ENCODE results near the gene PIP4K2B. TPM values are rescaled to one million over a fixed set of nuclear protein-coding genes. Genes with fewer than 3 reads are reported as not detected.

The PIP4K2B gene
- total and polyA plus RNA-seq, 2 experiments from 2014 or later, result 12.8 to 65.8 TPM

DNA sequence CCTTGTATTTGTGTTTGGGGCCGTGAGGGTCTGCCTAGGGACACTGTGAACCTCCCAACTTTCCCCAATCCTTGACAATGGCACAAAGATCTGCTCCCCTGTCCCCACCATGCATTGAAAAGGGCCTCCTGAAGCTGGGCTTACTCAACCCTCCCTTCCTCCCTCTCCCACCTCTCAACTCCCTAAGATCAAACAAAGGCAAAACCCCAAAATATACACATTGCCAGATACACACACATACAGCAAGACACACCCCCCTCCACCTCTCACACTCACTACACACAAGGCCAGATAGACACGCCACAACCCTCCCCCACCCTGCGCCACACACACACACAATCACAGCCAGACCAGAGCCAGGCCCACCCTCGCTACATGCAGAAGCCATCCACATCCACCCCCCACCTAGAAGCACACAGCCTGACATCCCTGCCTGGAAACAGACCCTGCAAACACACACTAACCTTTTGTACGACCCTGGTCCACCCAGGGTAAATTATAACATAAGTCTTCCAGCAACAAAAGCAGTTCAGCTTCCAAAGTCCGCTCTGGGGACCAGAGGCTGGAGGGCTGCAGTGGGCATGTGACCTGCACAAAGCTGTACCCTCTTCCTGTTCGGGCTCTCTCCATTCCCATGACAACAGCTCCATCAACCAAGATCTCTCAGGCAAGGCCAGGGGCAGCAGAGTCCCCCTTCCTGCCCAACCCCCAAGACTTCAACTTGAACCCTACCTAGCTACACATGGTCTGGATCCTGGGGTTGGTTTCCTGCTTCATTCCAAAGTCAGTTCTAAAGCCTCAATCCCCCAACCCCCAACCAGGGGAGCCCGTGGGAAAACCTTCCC, 53.1 kb downstream of the PIP4K2B start:
- Histone ChIP-seq H3K4me3 (peak overlapping the region; percentile 88), H3K4me2 (ENCODE audit: unreplicated experiment) (peak overlapping the region; percentile 85), H3K27ac (no peak overlapping the region), H3K4me1 (ENCODE audit: insufficient read depth) (peaks cover 24% of the 10 kb centered on the region), H3K79me2 (ENCODE audit: insufficient read depth) (peaks cover 68% of the 10 kb centered on the region), H3K9me2 (ENCODE audit: insufficient read depth) (no peaks in the 10 kb centered on the region), H3K27me3 (replicated peaks; ENCODE audit: insufficient read depth) (no peaks in the 10 kb centered on the region), H3K9me3 (ENCODE audit: low read depth) (no peaks in the 10 kb centered on the region), H2AFZ (no peak overlapping the region), H3K36me3 (ENCODE audit: low read depth) (no peaks in the 10 kb centered on the region), H4K20me1 (ENCODE audit: insufficient read depth) (no peaks in the 10 kb centered on the region), H3F3A (ENCODE audit: insufficient read depth) (peaks cover 11% of the 10 kb centered on the region; the same call in 1 of the 2 replicates), H3K9ac (peak overlapping the region; percentile 81)
- 58 to 69% methylated on average over 8 of the region's 8 CpGs for WGBS, 2 experiments (ENCODE audit: low coverage in 1 of 2, low lambda C conversion rate in 2 of 2, missing lambda C conversion rate in 2 of 2)
- DNase-seq, result no peak
- in situ Hi-C loops (cut with MboI), result no loop called here
- TF ChIP-seq EZH2phosphoT487 (IDR thresholded peaks at IDR 0.05; ENCODE audit: insufficient read depth, low read depth) (no peak), EZH2 (IDR thresholded peaks at IDR 0.05; ENCODE audit: insufficient read depth, poor library complexity, severe bottlenecking) (no peak)

GRCh38 chr17:38745545-38745944, 53.8 kb downstream of the PIP4K2B start:
- Histone ChIP-seq H3K4me3 (no peak overlapping the region), H3K4me1 (ENCODE audit: insufficient read depth) (peaks cover 22% of the 10 kb centered on the region), H3K9me2 (ENCODE audit: insufficient read depth) (no peaks in the 10 kb centered on the region), H3K27me3 (replicated peaks; ENCODE audit: insufficient read depth) (no peaks in the 10 kb centered on the region), H4K20me1 (ENCODE audit: insufficient read depth) (no peaks in the 10 kb centered on the region), H3K36me3 (ENCODE audit: low read depth) (no peaks in the 10 kb centered on the region), H3K79me2 (ENCODE audit: insufficient read depth) (peaks cover 75% of the 10 kb centered on the region), H3K9ac (no peak overlapping the region), H3K27ac (no peak overlapping the region), H3K9me3 (ENCODE audit: low read depth) (no peaks in the 10 kb centered on the region), H3F3A (ENCODE audit: insufficient read depth) (peaks cover 13% of the 10 kb centered on the region; the same call in 1 of the 2 replicates), H3K4me2 (ENCODE audit: unreplicated experiment) (no peak overlapping the region), H2AFZ (no peak overlapping the region)
- TF ChIP-seq EZH2 (IDR thresholded peaks at IDR 0.05; ENCODE audit: insufficient read depth, poor library complexity, severe bottlenecking), result no peak
- TF ChIP-seq EZH2phosphoT487 (IDR thresholded peaks at IDR 0.05; ENCODE audit: insufficient read depth, low read depth), result no peak
- in situ Hi-C loops (cut with MboI), result no loop called here
- peak; percentile 36 for DNase-seq
- 63 to 64% methylated on average over 4 of the region's 4 CpGs for WGBS, 2 experiments (ENCODE audit: low coverage in 1 of 2, low lambda C conversion rate in 2 of 2, missing lambda C conversion rate in 2 of 2)

DNA sequence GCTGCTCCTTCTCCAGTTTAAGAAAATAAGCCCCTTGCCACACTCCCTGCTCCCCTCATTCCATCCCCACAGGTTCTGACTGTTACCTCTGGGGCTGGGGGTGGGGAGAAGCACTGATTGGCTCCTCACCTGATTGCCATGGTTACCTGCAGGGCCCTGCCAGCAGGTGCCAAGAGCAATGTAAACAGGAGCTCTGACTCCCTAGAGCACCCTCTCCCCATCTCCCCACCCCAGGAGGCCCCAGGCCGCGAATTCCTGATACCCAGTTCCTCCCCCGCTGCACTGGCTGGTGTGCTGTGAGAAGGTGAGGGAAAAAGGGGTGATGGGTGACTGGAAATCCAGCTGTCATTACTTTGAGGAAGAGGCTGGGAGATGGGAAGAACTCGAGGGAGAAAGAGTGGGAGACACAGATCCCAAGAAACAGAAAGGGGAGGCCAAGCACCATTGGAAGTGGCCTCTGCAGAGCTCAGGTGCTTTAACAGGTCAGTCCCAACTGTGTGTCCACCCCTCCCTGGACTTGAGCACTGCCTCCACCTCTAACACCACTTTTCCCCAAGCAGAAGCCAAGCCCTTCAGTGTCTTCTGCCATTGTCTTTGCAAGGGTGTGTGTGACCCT, 55.7 kb downstream of the PIP4K2B start:
- Histone ChIP-seq H3F3A (ENCODE audit: insufficient read depth) (peaks cover 13% of the 10 kb centered on the region; the same call in 1 of the 2 replicates), H4K20me1 (ENCODE audit: insufficient read depth) (no peaks in the 10 kb centered on the region), H3K79me2 (ENCODE audit: insufficient read depth) (peaks cover 89% of the 10 kb centered on the region), H3K4me3 (no peak overlapping the region), H3K9me2 (ENCODE audit: insufficient read depth) (no peaks in the 10 kb centered on the region), H3K9me3 (ENCODE audit: low read depth) (no peaks in the 10 kb centered on the region), H2AFZ (no peak overlapping the region), H3K27ac (no peak overlapping the region), H3K4me1 (ENCODE audit: insufficient read depth) (peaks cover 20% of the 10 kb centered on the region), H3K9ac (no peak overlapping the region), H3K36me3 (ENCODE audit: low read depth) (no peaks in the 10 kb centered on the region), H3K4me2 (ENCODE audit: unreplicated experiment) (no peak overlapping the region), H3K27me3 (replicated peaks; ENCODE audit: insufficient read depth) (no peaks in the 10 kb centered on the region)
- no peak for DNase-seq
- in situ Hi-C loops (cut with MboI), result no loop called here
- TF ChIP-seq EZH2phosphoT487 (IDR thresholded peaks at IDR 0.05; ENCODE audit: insufficient read depth, low read depth) (no peak), EZH2 (IDR thresholded peaks at IDR 0.05; ENCODE audit: insufficient read depth, poor library complexity, severe bottlenecking) (no peak)
- 90 to 93% methylated on average over 4 of the region's 4 CpGs for WGBS, 2 experiments (ENCODE audit: low coverage in 1 of 2, low lambda C conversion rate in 2 of 2, missing lambda C conversion rate in 2 of 2)

GRCh38 chr17:38742411-38743308, 56.7 kb downstream of the PIP4K2B start:
- peaks cover 20% of the 10 kb centered on the region for H3K4me1 ChIP-seq (ENCODE audit: insufficient read depth)
- H3K9me3 ChIP-seq (ENCODE audit: low read depth), result no peaks in the 10 kb centered on the region
- 37 to 41% methylated on average over 20 to 22 of the region's 22 CpGs for WGBS, 2 experiments (ENCODE audit: low coverage in 1 of 2, low lambda C conversion rate in 2 of 2, missing lambda C conversion rate in 2 of 2)
- H2AFZ ChIP-seq, result no peak overlapping the region
- no peak overlapping the region for H3K4me3 ChIP-seq
- peaks cover 13% of the 10 kb centered on the region; the same call in 1 of the 2 replicates for H3F3A ChIP-seq (ENCODE audit: insufficient read depth)
- in situ Hi-C loops (cut with MboI), result no loop called here
- H3K27me3 ChIP-seq (replicated peaks; ENCODE audit: insufficient read depth), result no peaks in the 10 kb centered on the region
- no peaks in the 10 kb centered on the region for H3K9me2 ChIP-seq (ENCODE audit: insufficient read depth)
- H4K20me1 ChIP-seq (ENCODE audit: insufficient read depth), result no peaks in the 10 kb centered on the region
- H3K79me2 ChIP-seq (ENCODE audit: insufficient read depth), result peaks cover 93% of the 10 kb centered on the region
- H3K9ac ChIP-seq, result peak overlapping the region; percentile 68
- H3K4me2 ChIP-seq (ENCODE audit: unreplicated experiment), result no peak overlapping the region
- peak; percentile 77 for DNase-seq
- H3K27ac ChIP-seq, result peak overlapping the region; percentile 79
- no peaks in the 10 kb centered on the region for H3K36me3 ChIP-seq (ENCODE audit: low read depth)
- TF ChIP-seq EZH2 (IDR thresholded peaks at IDR 0.05; ENCODE audit: insufficient read depth, poor library complexity, severe bottlenecking) (no peak), EZH2phosphoT487 (IDR thresholded peaks at IDR 0.05; ENCODE audit: insufficient read depth, low read depth) (no peak)

All from GM23248 (cell line).